PC-3 (cell line): ENCODE data around the gene LNX2. TPM values are rescaled to one million over a fixed set of nuclear protein-coding genes. Genes with fewer than 3 reads are reported as not detected.

Experiments
- ATAC-seq: fragments of 200-7000 bp; cut with Tn5 transposase; 2 replicates; pipeline ENCODE4 v1.9.1; 2020; ENCODE audit warnings: mild to moderate bottlenecking, moderate library complexity
- BruUV-seq: library from RNA; stranded (reverse); fragments of 400-500 nt; replicated peaks from 2 replicates; lab custom pipeline; 2021; lab: Mats Ljungman, UMichigan
- CTCF ChIA-PET: fragments of 300-600 bp; sonication (Branson Sonifier 250); formaldehyde crosslinking; loops from one replicate; lab custom pipeline; 2022; ENCODE audit warnings: antibody characterized with exemption; lab: Charles Lee
- POLR2A ChIA-PET: fragments of 300-600 bp; sonication (Branson Sonifier 250); formaldehyde crosslinking; loops from one replicate; lab custom pipeline; 2022; ENCODE audit warnings: antibody characterized with exemption; ENCODE audit not compliant: unreplicated experiment; lab: Charles Lee
- DNase-seq: peaks from one replicate; pipeline ENCODE4 v3.0.0-alpha.2; 2015
- H2AFZ ChIP-seq: fragments of 300-600 bp; sonication (generic); 2 replicates; pipeline ENCODE4 v1.6.0; 2016; ENCODE audit warnings: antibody characterized with exemption, low read length
- H3F3A ChIP-seq: fragments of 300-600 bp; sonication (generic); one replicate; pipeline ENCODE4 v1.6.0; 2017; ENCODE audit warnings: antibody characterized with exemption, low read length, control low read depth, mild to moderate bottlenecking; ENCODE audit not compliant: unreplicated experiment
- H3K27ac ChIP-seq: fragments of 300-600 bp; sonication (generic); 2 replicates; pipeline ENCODE4 v1.5.1; 2016; ENCODE audit warnings: mild to moderate bottlenecking, low read length
- H3K27me3 ChIP-seq: fragments of 300-600 bp; sonication (generic); 2 replicates; pipeline ENCODE4 v1.6.1; 2016; ENCODE audit warnings: low read length, mixed read lengths
- H3K36me3 ChIP-seq: fragments of 300-600 bp; sonication (generic); 2 replicates; pipeline ENCODE4 v1.6.1; 2016; ENCODE audit warnings: low read depth, mixed run types, low read length, mixed read lengths
- H3K4me1 ChIP-seq: fragments of 300-600 bp; sonication (generic); 2 replicates; pipeline ENCODE4 v1.5.1; 2016; ENCODE audit warnings: low read length; ENCODE audit not compliant: insufficient read depth
- H3K4me2 ChIP-seq: fragments of 300-600 bp; sonication (generic); 2 replicates; pipeline ENCODE4 v1.6.0; 2016; ENCODE audit warnings: low read length
- H3K4me3 ChIP-seq: fragments of 300-600 bp; sonication (generic); 2 replicates; pipeline ENCODE4 v1.5.1; 2016; ENCODE audit warnings: mild to moderate bottlenecking, low read length, mixed read lengths
- H3K79me2 ChIP-seq: fragments of 300-600 bp; sonication (generic); 2 replicates; pipeline ENCODE4 v1.6.1; 2017; ENCODE audit warnings: low read length, mixed read lengths
- H3K9ac ChIP-seq: fragments of 300-600 bp; sonication (generic); 2 replicates; pipeline ENCODE4 v1.6.0; 2016; ENCODE audit warnings: mild to moderate bottlenecking, low read length
- H3K9me2 ChIP-seq: fragments of 300-600 bp; sonication (generic); replicated peaks from 2 replicates; pipeline ENCODE4 v1.6.1; 2016; ENCODE audit warnings: mixed run types, low read length, mixed read lengths
- H3K9me3 ChIP-seq: fragments of 300-600 bp; sonication (generic); 2 replicates; pipeline ENCODE4 v1.6.1; 2016; ENCODE audit warnings: low read length, mixed read lengths
- H4K20me1 ChIP-seq: fragments of 300-600 bp; sonication (generic); 2 replicates; pipeline ENCODE4 v1.6.1; 2016; ENCODE audit warnings: low read length, mixed read lengths
- EZH2 ChIP-seq: fragments of 300-600 bp; sonication (generic); IDR thresholded peaks from one replicate; pipeline ENCODE4 v1.6.1; 2017; ENCODE audit warnings: antibody characterized with exemption, mild to moderate bottlenecking, low read length; ENCODE audit not compliant: unreplicated experiment
- EZH2phosphoT487 ChIP-seq: fragments of 300-600 bp; sonication (generic); IDR thresholded peaks from 2 replicates; pipeline ENCODE4 v1.6.1; 2018; ENCODE audit warnings: mild to moderate bottlenecking, antibody characterized with exemption, low read length, borderline replicate concordance
- intact Hi-C: fragments of 100-400 bp; cut with micrococcal nuclease; formaldehyde crosslinking; loops from 2 replicates; pipeline ENCODE4 v1.9.0; 2023
- total RNA-seq: library from RNA; depleted of rRNA; stranded (reverse); fragments of >200 nt; gene quantifications from 2 replicates; pipeline ENCODE4 v1.2.3, GENCODE V29; 2014
- TF ChIP-seq, protein P1 (sequence below): fragments of 300-600 bp; sonication (generic); conservative IDR thresholded peaks from 2 replicates; pipeline ENCODE4 v1.5.1; 2017; ENCODE audit warnings: antibody characterized with exemption, low read depth, mild to moderate bottlenecking, low read length

Gene LNX2
- total RNA-seq, 1 experiment from 2014 or later: 6.0 TPM

DNA sequence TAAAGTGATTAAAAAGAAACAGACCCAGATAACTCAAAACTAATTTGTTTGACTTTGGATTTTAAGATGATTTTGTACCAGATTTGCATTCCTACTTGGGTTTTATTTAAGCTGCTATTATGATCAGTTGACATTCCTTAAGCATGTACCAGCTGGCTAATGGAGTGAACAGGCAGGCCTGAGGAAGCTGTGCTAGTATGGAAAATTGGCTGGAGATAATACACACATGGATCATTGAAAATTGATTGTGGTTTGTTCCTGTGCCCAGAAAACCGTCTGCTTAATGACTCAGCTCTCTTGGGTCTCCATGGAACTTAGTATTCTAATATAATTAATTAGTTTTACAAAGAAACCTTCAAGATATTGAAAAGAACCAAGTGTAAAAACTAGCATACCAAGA lies 24.0 kb upstream of the LNX2 start:
- ATAC-seq: peak; percentile 61
- no TSS peak for BruUV-seq

DNA sequence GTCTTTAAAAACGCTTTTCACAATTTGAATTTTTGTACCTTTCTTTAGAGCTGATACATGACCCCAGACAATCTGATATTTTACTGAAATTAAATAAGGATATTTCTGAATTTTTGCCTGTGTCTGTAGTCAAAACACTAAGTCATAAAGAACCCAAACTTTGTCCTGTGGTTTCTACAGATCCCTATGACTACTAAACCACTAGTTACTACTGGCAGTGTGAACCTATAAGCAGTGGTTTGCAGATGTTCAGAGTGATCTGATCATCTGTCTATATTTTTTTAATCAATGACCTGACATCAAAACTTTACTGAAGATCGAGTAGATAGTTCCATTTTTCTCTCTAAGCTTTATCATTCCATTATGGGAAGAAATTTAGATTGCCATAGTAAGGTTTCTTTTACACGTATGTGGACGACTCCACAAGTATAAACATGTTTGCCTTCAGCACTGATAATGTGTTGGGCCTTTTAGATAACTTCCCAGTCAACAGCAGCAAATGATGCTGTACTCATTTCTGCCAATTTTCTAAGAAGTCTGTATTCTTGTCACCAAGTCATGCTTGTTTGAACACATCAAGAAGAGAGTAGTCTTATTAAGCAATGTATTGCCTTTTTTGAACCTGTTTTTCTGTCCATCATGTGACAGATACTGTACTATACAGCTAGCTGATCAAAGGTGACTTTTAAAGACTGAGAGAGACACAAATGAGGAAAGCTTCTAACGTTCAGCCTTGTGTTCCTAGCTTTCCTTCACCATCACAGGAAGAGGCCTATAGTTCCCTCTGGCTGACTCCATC lies 23.2 kb upstream of the LNX2 start:
- no peak overlapping the region for H2AFZ ChIP-seq
- POLR2A ChIA-PET: no interaction called here
- peaks cover 10% of the 10 kb centered on the region for H3K4me1 ChIP-seq
- H3F3A ChIP-seq: no peaks in the 10 kb centered on the region
- H3K4me2 ChIP-seq: no peak overlapping the region
- no peaks in the 10 kb centered on the region for H3K9me2 ChIP-seq
- CTCF ChIA-PET: interaction anchor here (1.1 kb wide), 1 partner anchor 24 kb away, joined by 3 read pairs; no protein-coding TSS in a partner anchor
- H3K9ac ChIP-seq: no peak overlapping the region
- peaks cover 5% of the 10 kb centered on the region for H3K36me3 ChIP-seq
- ATAC-seq (no peak), DNase-seq (no peak)
- no peak overlapping the region for H3K27ac ChIP-seq
- 0 out of 2 replicates have a peak, but pooled peaks cover 14% of the 10 kb centered on the region for H3K79me2 ChIP-seq
- H3K27me3 ChIP-seq: no peaks in the 10 kb centered on the region
- H4K20me1 ChIP-seq: no peaks in the 10 kb centered on the region
- intact Hi-C loops: no loop called here
- no peak overlapping the region for H3K4me3 ChIP-seq
- no peaks in the 10 kb centered on the region for H3K9me3 ChIP-seq
- no peak for TF ChIP-seq EZH2phosphoT487
- TF ChIP-seq, protein P1, sequence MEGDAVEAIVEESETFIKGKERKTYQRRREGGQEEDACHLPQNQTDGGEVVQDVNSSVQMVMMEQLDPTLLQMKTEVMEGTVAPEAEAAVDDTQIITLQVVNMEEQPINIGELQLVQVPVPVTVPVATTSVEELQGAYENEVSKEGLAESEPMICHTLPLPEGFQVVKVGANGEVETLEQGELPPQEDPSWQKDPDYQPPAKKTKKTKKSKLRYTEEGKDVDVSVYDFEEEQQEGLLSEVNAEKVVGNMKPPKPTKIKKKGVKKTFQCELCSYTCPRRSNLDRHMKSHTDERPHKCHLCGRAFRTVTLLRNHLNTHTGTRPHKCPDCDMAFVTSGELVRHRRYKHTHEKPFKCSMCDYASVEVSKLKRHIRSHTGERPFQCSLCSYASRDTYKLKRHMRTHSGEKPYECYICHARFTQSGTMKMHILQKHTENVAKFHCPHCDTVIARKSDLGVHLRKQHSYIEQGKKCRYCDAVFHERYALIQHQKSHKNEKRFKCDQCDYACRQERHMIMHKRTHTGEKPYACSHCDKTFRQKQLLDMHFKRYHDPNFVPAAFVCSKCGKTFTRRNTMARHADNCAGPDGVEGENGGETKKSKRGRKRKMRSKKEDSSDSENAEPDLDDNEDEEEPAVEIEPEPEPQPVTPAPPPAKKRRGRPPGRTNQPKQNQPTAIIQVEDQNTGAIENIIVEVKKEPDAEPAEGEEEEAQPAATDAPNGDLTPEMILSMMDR: no peak
- no peak for TF ChIP-seq EZH2
- no TSS peak for BruUV-seq

More for the DNA sequence above, 24.0 kb upstream of the LNX2 start:
- no peak overlapping the region for H3K4me2 ChIP-seq
- H3K27ac ChIP-seq: no peak overlapping the region
- H2AFZ ChIP-seq: no peak overlapping the region
- peak; percentile 35 for DNase-seq
- no peaks in the 10 kb centered on the region for H3K27me3 ChIP-seq
- CTCF ChIA-PET: no interaction called here
- H3K9ac ChIP-seq: no peak overlapping the region
- H4K20me1 ChIP-seq: no peaks in the 10 kb centered on the region
- H3K36me3 ChIP-seq: peaks cover 12% of the 10 kb centered on the region
- H3F3A ChIP-seq: no peaks in the 10 kb centered on the region
- intact Hi-C loops: no loop called here
- H3K4me3 ChIP-seq: no peak overlapping the region
- no peak for TF ChIP-seq EZH2phosphoT487
- TF ChIP-seq, protein P1: no peak
- no peak for TF ChIP-seq EZH2
- H3K9me2 ChIP-seq: no peaks in the 10 kb centered on the region
- 0 out of 2 replicates have a peak, but pooled peaks cover 14% of the 10 kb centered on the region for H3K79me2 ChIP-seq
- POLR2A ChIA-PET: interaction anchor here (0.7 kb wide), 1 partner anchor 185 kb away, joined by 5 read pairs; no protein-coding TSS in a partner anchor
- H3K9me3 ChIP-seq: no peaks in the 10 kb centered on the region
- peaks cover 10% of the 10 kb centered on the region for H3K4me1 ChIP-seq
